ENCODE measurements around the gene BCAS3. TPM values are rescaled to one million over a fixed set of nuclear protein-coding genes. Genes with fewer than 3 reads are reported as not detected.

BCAS3 gene
- total RNA-seq, 1 donor from 2014 or later: 75.9 TPM

GRCh38 chr17:61152898-61153297, 475.2 kb downstream of the BCAS3 start:
- no peak for DNase-seq (ENCODE audit: low spot score in 2 of 2)
- intact Hi-C loops (cut with DNase I): no loop called here
- Histone ChIP-seq H3K27ac (no peak overlapping the region), H3K27me3 (no peaks in the 10 kb centered on the region), H3K4me3 (no peak overlapping the region), H3K36me3 (no peaks in the 10 kb centered on the region), H3K9me3 (no peaks in the 10 kb centered on the region), H3K4me1 (no peaks in the 10 kb centered on the region)
- no peak for TF ChIP-seq CTCF (IDR thresholded peaks at IDR 0.05)

DNA sequence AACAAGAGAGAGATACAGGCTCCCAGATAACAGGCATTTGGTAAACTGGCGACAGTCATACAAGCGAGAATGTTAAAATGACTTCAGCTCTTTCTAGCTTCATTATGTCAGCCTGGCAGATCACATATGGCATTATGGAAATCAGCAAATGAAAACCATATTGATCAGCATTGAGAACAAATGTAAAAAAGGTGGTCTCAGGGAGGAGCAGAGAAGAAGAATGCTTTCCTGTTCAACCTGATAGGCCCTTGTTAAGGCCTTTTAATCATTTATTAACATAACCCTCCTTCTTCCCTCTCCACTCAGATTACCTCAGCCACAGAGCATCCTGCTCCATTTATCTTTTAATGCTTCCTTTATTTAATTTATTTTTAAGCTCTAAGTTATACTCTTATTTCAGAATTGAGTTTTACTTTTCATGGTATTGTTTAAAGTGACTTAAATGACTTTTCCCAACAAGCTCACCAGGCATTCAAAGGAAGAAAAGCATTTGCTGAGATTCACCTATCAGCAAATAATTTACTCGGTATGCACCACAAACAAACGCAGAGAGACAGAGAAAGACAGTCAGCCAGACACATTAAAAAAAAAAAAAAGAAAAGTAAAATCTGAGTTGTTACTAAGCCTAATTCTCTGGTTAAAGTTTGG, 478.1 kb downstream of the BCAS3 start:
- Histone ChIP-seq H3K9me3 (no peaks in the 10 kb centered on the region), H3K27ac (no peak overlapping the region), H3K36me3 (no peaks in the 10 kb centered on the region), H3K4me1 (no peaks in the 10 kb centered on the region), H3K27me3 (no peaks in the 10 kb centered on the region), H3K4me3 (no peak overlapping the region)
- no peak for TF ChIP-seq CTCF (IDR thresholded peaks at IDR 0.05)
- intact Hi-C loops (cut with DNase I): no loop called here
- no peak for DNase-seq (ENCODE audit: low spot score in 2 of 2)

DNA sequence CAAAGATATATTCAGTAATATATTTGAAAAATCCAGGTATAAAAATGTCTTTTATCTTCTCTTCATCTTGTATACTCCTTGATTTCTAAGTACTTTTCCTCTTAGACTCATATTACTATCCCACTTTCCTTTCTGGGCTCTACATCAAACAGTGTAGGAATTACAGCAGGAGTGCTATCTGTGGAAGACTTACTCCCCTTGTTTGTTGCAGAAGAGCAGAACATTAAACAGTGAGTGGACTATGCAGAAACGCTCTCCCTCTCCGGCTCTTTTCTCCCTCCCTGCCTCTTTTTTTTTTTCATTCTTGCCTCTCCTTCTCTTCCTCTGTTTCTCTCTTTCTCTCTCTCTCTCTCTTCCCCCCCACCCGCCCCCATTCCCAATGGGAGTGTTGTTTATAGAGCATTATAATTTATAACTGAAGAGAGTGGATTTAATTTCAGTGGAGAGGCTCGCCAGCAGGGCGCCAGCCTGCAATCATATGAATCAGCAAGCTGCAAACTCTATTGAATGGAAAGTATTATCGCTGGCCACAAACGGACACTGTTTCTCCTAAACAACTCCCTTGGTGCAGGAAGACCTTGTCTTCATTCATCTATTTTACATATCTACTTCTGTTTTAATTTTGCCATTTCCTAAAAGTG, 479.7 kb downstream of the BCAS3 start:
- Histone ChIP-seq H3K36me3 (no peaks in the 10 kb centered on the region), H3K4me3 (peak overlapping the region; percentile 8 to 36), H3K4me1 (no peaks in the 10 kb centered on the region), H3K9me3 (no peaks in the 10 kb centered on the region), H3K27me3 (no peaks in the 10 kb centered on the region), H3K27ac (no peak overlapping the region)
- intact Hi-C loops (cut with DNase I): no loop called here
- no peak for TF ChIP-seq CTCF (IDR thresholded peaks at IDR 0.05)
- DNase-seq (ENCODE audit: low spot score in 2 of 2): no peak

- no peak overlapping the region for H3K27ac ChIP-seq
- intact Hi-C loops (cut with DNase I): no loop called here
Observed at GRCh38 chr17:61158376-61158775, 480.7 kb downstream of the BCAS3 start.

GRCh38 chr17:61159221-61159814, 481.7 kb downstream of the BCAS3 start:
- no peak overlapping the region for H3K27ac ChIP-seq
- intact Hi-C loops (cut with DNase I): no loop called here
- no peak for DNase-seq (ENCODE audit: low spot score in 2 of 2)

More at GRCh38 chr17:61158376-61158775, 480.7 kb downstream of the BCAS3 start:
- Histone ChIP-seq H3K27me3 (no peaks in the 10 kb centered on the region), H3K9me3 (no peaks in the 10 kb centered on the region), H3K36me3 (no peaks in the 10 kb centered on the region), H3K4me3 (no peak overlapping the region), H3K4me1 (no peaks in the 10 kb centered on the region)
- TF ChIP-seq CTCF (IDR thresholded peaks at IDR 0.05): no peak
- DNase-seq (ENCODE audit: low spot score in 2 of 2): no peak

More at GRCh38 chr17:61159221-61159814, 481.7 kb downstream of the BCAS3 start:
- Histone ChIP-seq H3K9me3 (no peaks in the 10 kb centered on the region), H3K4me3 (no peak overlapping the region), H3K27me3 (no peaks in the 10 kb centered on the region), H3K36me3 (no peaks in the 10 kb centered on the region), H3K4me1 (no peaks in the 10 kb centered on the region)
- no peak for TF ChIP-seq CTCF (IDR thresholded peaks at IDR 0.05)
